Measurements from ENCODE around the gene MAGI1.
"Not testable (repeated sequence)": the region's sequence is repeated elsewhere in the genome, so short reads cannot be mapped to it uniquely, and the experiment has no call there.

The MAGI1 gene

GRCh38 chr3:65619888-65620287, 418.8 kb downstream of the MAGI1 start:
- DNase-seq (ENCODE audit: low spot score): peak; percentile 36

- DNase-seq (ENCODE audit: low spot score): peak; percentile 33
These were observed 419.3 kb downstream of the MAGI1 start for GRCh38 chr3:65619451-65619881.

- DNase-seq (ENCODE audit: low spot score): no peak
These were observed 420.1 kb downstream of the MAGI1 start for GRCh38 chr3:65618599-65618998.

GRCh38 chr3:65617787-65618186, 420.9 kb downstream of the MAGI1 start:
- no peak for DNase-seq (ENCODE audit: low spot score)

GRCh38 chr3:65617209-65617608, 421.5 kb downstream of the MAGI1 start:
- DNase-seq (ENCODE audit: low spot score): no peak

GRCh38 chr3:65616563-65616962, 422.2 kb downstream of the MAGI1 start:
- DNase-seq (ENCODE audit: low spot score): no peak

- DNase-seq (ENCODE audit: low spot score): no peak
These were observed 423.4 kb downstream of the MAGI1 start for GRCh38 chr3:65615329-65615728.

GRCh38 chr3:65614585-65614984, 424.1 kb downstream of the MAGI1 start:
- no peak for DNase-seq (ENCODE audit: low spot score)

- DNase-seq (ENCODE audit: low spot score): not testable (repeated sequence)
These were observed 430.7 kb downstream of the MAGI1 start for GRCh38 chr3:65607965-65608460.

GRCh38 chr3:65607101-65607500, 431.6 kb downstream of the MAGI1 start:
- no peak for DNase-seq (ENCODE audit: low spot score)

GRCh38 chr3:65605876-65606432, 432.8 kb downstream of the MAGI1 start:
- DNase-seq (ENCODE audit: low spot score): no peak

GRCh38 chr3:65604863-65605526, 433.7 kb downstream of the MAGI1 start:
- DNase-seq (ENCODE audit: low spot score): no peak

GRCh38 chr3:65603631-65604030, 435.1 kb downstream of the MAGI1 start:
- DNase-seq (ENCODE audit: low spot score): no peak

GRCh38 chr3:65600888-65601287, 437.8 kb downstream of the MAGI1 start:
- no peak for DNase-seq (ENCODE audit: low spot score)

GRCh38 chr3:65597952-65598413, 440.7 kb downstream of the MAGI1 start:
- peak; percentile 39 for DNase-seq (ENCODE audit: low spot score)

GRCh38 chr3:65597226-65597951, 441.3 kb downstream of the MAGI1 start:
- peak; percentile 86 for DNase-seq (ENCODE audit: low spot score)

GRCh38 chr3:65596571-65597225, 442.0 kb downstream of the MAGI1 start:
- DNase-seq (ENCODE audit: low spot score): peak; percentile 64

GRCh38 chr3:65596029-65596300, 442.8 kb downstream of the MAGI1 start:
- no peak for DNase-seq (ENCODE audit: low spot score)

GRCh38 chr3:65595222-65596028, 443.3 kb downstream of the MAGI1 start:
- DNase-seq (ENCODE audit: low spot score): peak; percentile 38

- peak; percentile 60 for DNase-seq (ENCODE audit: low spot score)
These were observed 444.7 kb downstream of the MAGI1 start for GRCh38 chr3:65593780-65594752.

- no peak for DNase-seq (ENCODE audit: low spot score)
These were observed 447.4 kb downstream of the MAGI1 start for GRCh38 chr3:65591313-65591712.

Measured in Ammon's horn (tissue), 1 donor.